Measurements from ENCODE around the gene HIBADH.
A peak's percentile ranks its signal among the peaks of the same experiment; 100 is the strongest.

Gene HIBADH

GRCh38 chr7:27635728-27636127 is 27.0 kb downstream of the HIBADH start:
- no peak for DNase-seq (ENCODE audit: low spot score)

- DNase-seq (ENCODE audit: low spot score) = no peak
These were observed 27.8 kb downstream of the HIBADH start for GRCh38 chr7:27634671-27635493.

GRCh38 chr7:27633062-27633461 is 29.6 kb downstream of the HIBADH start:
- no peak for DNase-seq (ENCODE audit: low spot score)

- no peak for DNase-seq (ENCODE audit: low spot score)
These were observed 31.3 kb downstream of the HIBADH start for GRCh38 chr7:27631391-27631790.

GRCh38 chr7:27627146-27627545 is 35.5 kb downstream of the HIBADH start:
- DNase-seq (ENCODE audit: low spot score) = no peak

GRCh38 chr7:27619492-27619891 is 43.2 kb downstream of the HIBADH start:
- DNase-seq (ENCODE audit: low spot score) = no peak

GRCh38 chr7:27617651-27618381 is 44.9 kb downstream of the HIBADH start:
- no peak for DNase-seq (ENCODE audit: low spot score)

GRCh38 chr7:27616914-27617548 is 45.7 kb downstream of the HIBADH start:
- no peak for DNase-seq (ENCODE audit: low spot score)

GRCh38 chr7:27616186-27616491 is 46.5 kb downstream of the HIBADH start:
- DNase-seq (ENCODE audit: low spot score) = no peak

- DNase-seq (ENCODE audit: low spot score) = no peak
These were observed 47.1 kb downstream of the HIBADH start for GRCh38 chr7:27615420-27616185.

- no peak for DNase-seq (ENCODE audit: low spot score)
These were observed 48.6 kb downstream of the HIBADH start for GRCh38 chr7:27614095-27614494.

GRCh38 chr7:27611059-27611458 is 51.6 kb downstream of the HIBADH start:
- DNase-seq (ENCODE audit: low spot score) = peak; percentile 15

GRCh38 chr7:27608776-27609495 is 53.7 kb downstream of the HIBADH start:
- no peak for DNase-seq (ENCODE audit: low spot score)

- no peak for DNase-seq (ENCODE audit: low spot score)
These were observed 55.5 kb downstream of the HIBADH start for GRCh38 chr7:27607210-27607606.

GRCh38 chr7:27606270-27607209 is 56.1 kb downstream of the HIBADH start:
- DNase-seq (ENCODE audit: low spot score) = no peak

GRCh38 chr7:27605689-27606269 is 56.9 kb downstream of the HIBADH start:
- no peak for DNase-seq (ENCODE audit: low spot score)

GRCh38 chr7:27605283-27605682 is 57.4 kb downstream of the HIBADH start:
- DNase-seq (ENCODE audit: low spot score) = no peak

- no peak for DNase-seq (ENCODE audit: low spot score)
These were observed 58.9 kb downstream of the HIBADH start for GRCh38 chr7:27603813-27604212.

GRCh38 chr7:27602766-27603165 is 59.9 kb downstream of the HIBADH start:
- peak; percentile 67 for DNase-seq (ENCODE audit: low spot score)

GRCh38 chr7:27601217-27601616 is 61.5 kb downstream of the HIBADH start:
- no peak for DNase-seq (ENCODE audit: low spot score)

Data from iPS-NIHi11 (cell line).